A673 (cell line): ENCODE data around the gene SMIM24.

ENCODE experiments used
- EZH2 ChIP-seq: fragments of 200-600 bp; sonication (generic); IDR thresholded peaks from 2 replicates; pipeline ENCODE4 v1.6.1; 2017; ENCODE audit warnings: borderline replicate concordance, low read depth, mild to moderate bottlenecking, mixed read lengths, antibody characterized with exemption, low read length; ENCODE audit not compliant: poor library complexity, severe bottlenecking
- TF ChIP-seq, protein P1 (sequence below): fragments of 300-800, 200-600 bp; sonication (generic); conservative IDR thresholded peaks from 2 replicates; pipeline ENCODE4 v1.5.1; 2017; ENCODE audit warnings: low read depth, mild to moderate bottlenecking, antibody characterized with exemption, low read length, moderate library complexity, mixed read lengths

DNA sequence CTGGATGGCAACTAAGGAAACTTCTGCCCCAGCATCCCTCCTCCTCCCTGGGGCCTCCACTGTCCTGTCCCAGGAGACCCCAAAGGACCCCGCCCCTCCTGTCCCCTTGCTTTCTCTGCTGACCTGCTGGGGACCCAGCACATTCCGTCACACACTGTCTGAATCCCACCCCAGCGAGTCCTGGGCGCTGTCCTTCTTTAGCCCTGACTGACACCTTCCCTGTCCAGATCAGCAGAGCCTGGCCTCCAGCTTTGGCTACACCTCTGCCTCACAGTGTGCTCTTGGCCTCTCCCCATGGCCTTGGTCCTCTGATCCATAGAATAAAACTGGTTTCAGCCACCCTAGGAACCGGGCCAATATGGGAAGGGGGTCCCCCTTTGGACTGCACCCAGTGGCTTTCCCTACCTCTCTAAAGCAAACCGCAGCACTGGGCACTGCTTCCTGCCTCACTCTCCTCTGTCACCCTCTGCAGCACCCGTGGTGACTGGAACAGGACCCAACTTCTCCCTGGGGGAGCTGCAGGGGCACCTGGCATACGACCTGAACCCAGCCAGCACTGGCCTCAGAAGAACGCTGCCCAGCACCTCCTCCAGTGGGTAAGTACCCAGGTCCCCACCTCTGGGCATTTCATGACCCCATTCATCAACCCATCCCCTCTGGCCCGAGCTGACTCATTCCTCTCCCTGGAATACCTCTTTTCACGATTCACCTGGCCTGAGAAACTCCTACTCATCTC lies 46.4 kb downstream of the SMIM24 start:
- TF ChIP-seq, protein P1, sequence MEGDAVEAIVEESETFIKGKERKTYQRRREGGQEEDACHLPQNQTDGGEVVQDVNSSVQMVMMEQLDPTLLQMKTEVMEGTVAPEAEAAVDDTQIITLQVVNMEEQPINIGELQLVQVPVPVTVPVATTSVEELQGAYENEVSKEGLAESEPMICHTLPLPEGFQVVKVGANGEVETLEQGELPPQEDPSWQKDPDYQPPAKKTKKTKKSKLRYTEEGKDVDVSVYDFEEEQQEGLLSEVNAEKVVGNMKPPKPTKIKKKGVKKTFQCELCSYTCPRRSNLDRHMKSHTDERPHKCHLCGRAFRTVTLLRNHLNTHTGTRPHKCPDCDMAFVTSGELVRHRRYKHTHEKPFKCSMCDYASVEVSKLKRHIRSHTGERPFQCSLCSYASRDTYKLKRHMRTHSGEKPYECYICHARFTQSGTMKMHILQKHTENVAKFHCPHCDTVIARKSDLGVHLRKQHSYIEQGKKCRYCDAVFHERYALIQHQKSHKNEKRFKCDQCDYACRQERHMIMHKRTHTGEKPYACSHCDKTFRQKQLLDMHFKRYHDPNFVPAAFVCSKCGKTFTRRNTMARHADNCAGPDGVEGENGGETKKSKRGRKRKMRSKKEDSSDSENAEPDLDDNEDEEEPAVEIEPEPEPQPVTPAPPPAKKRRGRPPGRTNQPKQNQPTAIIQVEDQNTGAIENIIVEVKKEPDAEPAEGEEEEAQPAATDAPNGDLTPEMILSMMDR, result no peak
- no peak for TF ChIP-seq EZH2
